Astrocyte (in vitro differentiated cells and primary cell): ENCODE data around the gene SLC12A3.
"Not testable (repeated sequence)": the region's sequence is repeated elsewhere in the genome, so short reads cannot be mapped to it uniquely, and the experiment has no call there.

Experiments
- CTCF ChIP-seq: IDR thresholded peaks from 2 replicates; pipeline ENCODE4 v1.5.1; 2011; ENCODE audit warnings: low read depth, mild to moderate bottlenecking, inconsistent platforms, low read length, moderate library complexity; ENCODE audit not compliant: insufficient read depth
- EZH2 ChIP-seq: IDR thresholded peaks from 2 replicates; pipeline ENCODE4 v1.6.1; 2012; ENCODE audit warnings: mild to moderate bottlenecking, low read length, inconsistent platforms; ENCODE audit not compliant: insufficient read depth

- not testable (repeated sequence) for TF ChIP-seq CTCF, EZH2
Measured at GRCh38 chr16:56934599-56935145, 69.7 kb downstream of the SLC12A3 start.
